Stomach smooth muscle (tissue), 2 donors: ENCODE measurements around the gene CELA2A.
"Not testable (repeated sequence)": the region's sequence is repeated elsewhere in the genome, so short reads cannot be mapped to it uniquely, and the experiment has no call there.

Experiments
- H3K27ac ChIP-seq: one replicate; pipeline ENCODE4 v1.7.0; 2013; ENCODE audit warnings: mild to moderate bottlenecking, low read length, inconsistent platforms
- H3K27me3 ChIP-seq, 2 donors: one replicate each; pipeline ENCODE4 v1.7.0; 2013; ENCODE audit warnings: low read length in 2 of 2; ENCODE audit not compliant: insufficient read depth in 2 of 2, control insufficient read depth in 1 of 2
- H3K36me3 ChIP-seq, 2 donors: one replicate each; pipeline ENCODE4 v1.7.0; 2013; ENCODE audit warnings: low read length in 2 of 2; ENCODE audit not compliant: control insufficient read depth in 2 of 2, insufficient read depth in 2 of 2
- H3K4me1 ChIP-seq: one replicate; pipeline ENCODE4 v1.7.0; 2013; ENCODE audit warnings: low read length; ENCODE audit not compliant: control insufficient read depth, insufficient read depth
- H3K4me3 ChIP-seq, 2 donors: one replicate each; pipeline ENCODE4 v1.7.0; 2013; ENCODE audit warnings: low read length in 2 of 2
- H3K9ac ChIP-seq, 2 donors: one replicate each; pipeline ENCODE4 v1.7.0; 2013; ENCODE audit warnings: low read length in 2 of 2, mild to moderate bottlenecking in 1 of 2
- H3K9me3 ChIP-seq, 2 donors: one replicate each; pipeline ENCODE4 v1.7.0; 2013; ENCODE audit warnings: low read length in 2 of 2; ENCODE audit not compliant: control insufficient read depth in 2 of 2
- donor health status: healthy.
- donor health status: Pancreatic carcinoma.

The CELA2A gene

DNA sequence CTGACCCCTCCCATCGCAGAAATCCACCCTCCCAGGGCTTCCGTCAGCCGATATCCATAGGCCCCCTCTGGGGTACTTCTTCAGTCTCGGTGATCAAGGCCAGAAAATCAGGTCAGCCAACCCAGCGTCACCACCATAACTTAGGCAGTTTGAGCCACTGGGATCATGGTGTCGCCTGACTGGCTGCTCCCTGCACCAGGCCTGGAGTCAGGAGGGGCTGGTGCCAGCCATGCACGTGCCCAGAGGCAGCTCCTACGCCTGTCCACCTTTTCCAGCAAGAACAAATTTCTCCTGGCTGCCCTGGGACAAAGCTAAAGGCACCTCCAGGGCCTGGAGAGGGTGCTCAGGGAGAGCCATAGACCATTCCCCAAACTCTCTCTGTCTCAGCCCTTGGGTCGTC, 23.1 kb upstream of the CELA2A start:
- H3K27me3 ChIP-seq: no peaks in the 10 kb centered on the region
- no peaks in the 10 kb centered on the region for H3K9me3 ChIP-seq
- no peak overlapping the region for H3K9ac ChIP-seq
- H3K4me3 ChIP-seq: no peak overlapping the region
- peaks cover 0 to 5% of the 10 kb centered on the region in 2 donors for H3K36me3 ChIP-seq
- no peak overlapping the region for H3K27ac ChIP-seq
- peaks cover 5% of the 10 kb centered on the region for H3K4me1 ChIP-seq

DNA sequence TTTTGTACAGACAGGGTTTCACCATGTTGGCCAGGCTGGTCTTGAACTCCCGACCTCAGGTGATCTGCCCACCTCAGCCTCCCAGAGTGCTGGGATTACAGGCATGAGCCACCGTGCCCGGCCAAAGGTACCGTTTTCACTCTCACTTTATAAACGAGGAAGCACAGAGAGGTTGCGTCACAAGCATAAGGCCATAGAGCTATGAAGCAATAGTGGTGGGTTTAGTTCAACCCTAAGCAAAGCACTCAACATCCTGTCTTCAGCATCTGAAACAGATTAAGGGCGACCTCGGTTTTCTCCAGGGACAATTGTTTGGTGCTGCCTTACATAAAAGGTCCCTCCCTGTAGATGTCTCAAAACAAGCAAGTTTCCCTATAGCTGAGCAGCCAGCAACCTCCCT, 21.8 kb upstream of the CELA2A start:
- not testable (repeated sequence) for H3K27me3 ChIP-seq, H3K9me3 ChIP-seq, H3K9ac ChIP-seq, H3K4me1 ChIP-seq, H3K36me3 ChIP-seq, H3K4me3 ChIP-seq, H3K27ac ChIP-seq

- Histone ChIP-seq H3K9me3 (no peaks in the 10 kb centered on the region), H3K27ac (no peak overlapping the region), H3K36me3 (no peaks in the 10 kb centered on the region), H3K4me1 (peaks cover 4% of the 10 kb centered on the region), H3K27me3 (no peaks in the 10 kb centered on the region), H3K9ac (no peak overlapping the region), H3K4me3 (no peak overlapping the region)
These were observed 21.1 kb upstream of the CELA2A start for GRCh38 chr1:15435239-15436077.

- H3K4me1 ChIP-seq: peaks cover 4% of the 10 kb centered on the region
- no peak overlapping the region for H3K27ac ChIP-seq
- no peak overlapping the region for H3K4me3 ChIP-seq
- H3K9me3 ChIP-seq: no peaks in the 10 kb centered on the region
- H3K36me3 ChIP-seq: no peaks in the 10 kb centered on the region
- H3K27me3 ChIP-seq: no peaks in the 10 kb centered on the region
- no peak overlapping the region for H3K9ac ChIP-seq
These were observed 19.6 kb upstream of the CELA2A start for GRCh38 chr1:15436881-15437442.

- no peaks in the 10 kb centered on the region for H3K36me3 ChIP-seq
- no peaks in the 10 kb centered on the region for H3K4me1 ChIP-seq
- no peak overlapping the region for H3K27ac ChIP-seq
- no peak overlapping the region for H3K4me3 ChIP-seq
- H3K9me3 ChIP-seq: no peaks in the 10 kb centered on the region
- H3K9ac ChIP-seq: no peak overlapping the region
- no peaks in the 10 kb centered on the region for H3K27me3 ChIP-seq
These were observed 17.2 kb upstream of the CELA2A start for GRCh38 chr1:15439325-15439724.

DNA sequence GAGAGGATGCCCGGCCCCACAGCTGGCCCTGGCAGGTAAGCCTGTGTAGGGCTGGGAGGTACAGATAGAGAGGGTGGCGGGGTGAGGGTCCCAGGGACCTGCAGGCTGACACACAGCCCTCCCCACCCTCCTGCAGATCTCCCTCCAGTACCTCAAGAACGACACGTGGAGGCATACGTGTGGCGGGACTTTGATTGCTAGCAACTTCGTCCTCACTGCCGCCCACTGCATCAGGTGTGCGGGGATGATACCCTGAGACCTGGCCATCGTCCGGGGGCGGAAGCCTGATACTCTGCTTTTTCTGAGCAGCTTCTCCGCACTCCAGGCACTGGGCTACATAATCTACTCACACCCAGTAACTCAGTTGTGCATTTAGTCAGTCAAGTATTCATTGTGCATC, 16.2 kb upstream of the CELA2A start:
- no peak overlapping the region for H3K27ac ChIP-seq
- no peak overlapping the region for H3K9ac ChIP-seq
- H3K4me3 ChIP-seq: no peak overlapping the region
- H3K27me3 ChIP-seq: no peaks in the 10 kb centered on the region
- H3K9me3 ChIP-seq: no peaks in the 10 kb centered on the region
- no peaks in the 10 kb centered on the region for H3K4me1 ChIP-seq
- H3K36me3 ChIP-seq: no peaks in the 10 kb centered on the region

GRCh38 chr1:15441247-15441646, 15.3 kb upstream of the CELA2A start:
- H3K4me3 ChIP-seq: no peak overlapping the region
- no peak overlapping the region for H3K27ac ChIP-seq
- H3K4me1 ChIP-seq: no peaks in the 10 kb centered on the region
- no peaks in the 10 kb centered on the region for H3K36me3 ChIP-seq
- no peaks in the 10 kb centered on the region for H3K27me3 ChIP-seq
- H3K9me3 ChIP-seq: no peaks in the 10 kb centered on the region
- H3K9ac ChIP-seq: no peak overlapping the region

- no peaks in the 10 kb centered on the region for H3K27me3 ChIP-seq
- H3K9me3 ChIP-seq: no peaks in the 10 kb centered on the region
- H3K4me1 ChIP-seq: no peaks in the 10 kb centered on the region
- no peaks in the 10 kb centered on the region for H3K36me3 ChIP-seq
- no peak overlapping the region for H3K4me3 ChIP-seq
- H3K9ac ChIP-seq: no peak overlapping the region
- no peak overlapping the region for H3K27ac ChIP-seq
These were observed 14.4 kb upstream of the CELA2A start for GRCh38 chr1:15442119-15442518.

- Histone ChIP-seq H3K9ac (no peak overlapping the region), H3K4me1 (no peaks in the 10 kb centered on the region), H3K36me3 (no peaks in the 10 kb centered on the region), H3K9me3 (no peaks in the 10 kb centered on the region), H3K27ac (no peak overlapping the region), H3K27me3 (no peaks in the 10 kb centered on the region), H3K4me3 (no peak overlapping the region)
These were observed 13.8 kb upstream of the CELA2A start for GRCh38 chr1:15442759-15443158.

DNA sequence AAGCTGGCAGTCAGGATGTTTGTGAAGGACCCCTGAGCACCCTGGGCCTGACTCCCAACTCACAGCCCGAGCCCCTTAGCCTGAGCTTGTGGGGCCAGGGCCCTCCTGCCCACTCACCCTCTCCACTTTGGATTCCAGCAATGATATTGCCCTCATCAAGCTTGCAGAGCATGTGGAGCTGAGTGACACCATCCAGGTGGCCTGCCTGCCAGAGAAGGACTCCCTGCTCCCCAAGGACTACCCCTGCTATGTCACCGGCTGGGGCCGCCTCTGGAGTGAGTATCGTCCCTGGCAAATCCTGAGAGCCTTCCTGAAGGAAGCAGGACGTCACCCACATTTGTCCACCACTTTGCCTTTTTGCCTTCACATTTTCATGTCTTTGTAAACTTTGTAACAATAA, 13.3 kb upstream of the CELA2A start:
- H3K9ac ChIP-seq: no peak overlapping the region
- H3K4me3 ChIP-seq: no peak overlapping the region
- H3K27ac ChIP-seq: no peak overlapping the region

More for the DNA sequence above, 13.3 kb upstream of the CELA2A start:
- no peaks in the 10 kb centered on the region for H3K27me3 ChIP-seq
- no peaks in the 10 kb centered on the region for H3K36me3 ChIP-seq
- H3K9me3 ChIP-seq: no peaks in the 10 kb centered on the region
- H3K4me1 ChIP-seq: no peaks in the 10 kb centered on the region
